Activated T-helper 2 cell treated with anti-CD3 and anti-CD28 coated beads, Interferon-gamma antibody, Interleukin-2, Interleukin-4, amounts not matched to agents 10 μg/mL and 5 μg/mL and 100 μg/mL, durations not matched to agents 14 hours and 24 hours and 36 hours (primary cell): ENCODE measurements around the gene H6PD. TPM values are rescaled to one million over a fixed set of nuclear protein-coding genes. Genes with fewer than 3 reads are reported as not detected.

ENCODE experiments used
- DNase-seq: peaks from one replicate; pipeline ENCODE4 v3.0.0; 2021; ENCODE audit warnings: low spot score
- H3K27ac Mint-ChIP-seq: one replicate; pipeline ENCODE4 v1.8.0; 2021; ENCODE audit warnings: mixed read lengths
- H3K27me3 Mint-ChIP-seq: one replicate; pipeline ENCODE4 v1.8.0; 2021; ENCODE audit warnings: low read depth, mixed read lengths
- H3K36me3 Mint-ChIP-seq: one replicate; pipeline ENCODE4 v1.8.0; 2021; ENCODE audit warnings: low read depth, mixed read lengths
- H3K4me1 Mint-ChIP-seq: one replicate; pipeline ENCODE4 v1.8.0; 2021; ENCODE audit warnings: low read depth, mixed read lengths
- H3K4me3 Mint-ChIP-seq: one replicate; pipeline ENCODE4 v1.8.0; 2021; ENCODE audit warnings: low read depth, mild to moderate bottlenecking, moderate library complexity, mixed read lengths
- H3K9me3 Mint-ChIP-seq: one replicate; pipeline ENCODE4 v1.8.0; 2021; ENCODE audit warnings: mixed read lengths
- intact Hi-C: fragments of 100-400 bp; cut with micrococcal nuclease; formaldehyde crosslinking; loops from one replicate; pipeline ENCODE4 v1.15.1; 2023
- total RNA-seq: library from RNA; stranded (reverse); gene quantifications from 2 replicates; pipeline ENCODE4 v1.2.3, GENCODE V29; 2022

The H6PD gene
- total RNA-seq, 1 donor from 2014 or later, result 27.1 TPM

- Mint-ChIP-seq H3K4me3 (no peak overlapping the region), H3K9me3 (no peaks in the 10 kb centered on the region), H3K27ac (no peak overlapping the region), H3K36me3 (no peaks in the 10 kb centered on the region), H3K4me1 (peaks cover 7% of the 10 kb centered on the region), H3K27me3 (no peaks in the 10 kb centered on the region)
- intact Hi-C loops, result no loop called here
- DNase-seq, result no peak
Observed at GRCh38 chr1:9308236-9308785, 73.7 kb downstream of the H6PD start.

GRCh38 chr1:9309080-9309479, 74.5 kb downstream of the H6PD start:
- intact Hi-C loops, result no loop called here
- Mint-ChIP-seq H3K36me3 (no peaks in the 10 kb centered on the region), H3K4me3 (no peak overlapping the region), H3K4me1 (peaks cover 7% of the 10 kb centered on the region), H3K9me3 (no peaks in the 10 kb centered on the region), H3K27me3 (no peaks in the 10 kb centered on the region), H3K27ac (no peak overlapping the region)
- DNase-seq, result no peak

- H3K4me3 Mint-ChIP-seq, result no peak overlapping the region
Observed at GRCh38 chr1:9309991-9310390, 75.4 kb downstream of the H6PD start.

GRCh38 chr1:9311029-9311428, 76.5 kb downstream of the H6PD start:
- no peak for DNase-seq
- peaks cover 24% of the 10 kb centered on the region for H3K4me1 Mint-ChIP-seq
- no peaks in the 10 kb centered on the region for H3K9me3 Mint-ChIP-seq
- H3K27ac Mint-ChIP-seq, result no peak overlapping the region
- H3K4me3 Mint-ChIP-seq, result no peak overlapping the region
- intact Hi-C loops, result no loop called here
- no peaks in the 10 kb centered on the region for H3K36me3 Mint-ChIP-seq
- H3K27me3 Mint-ChIP-seq, result no peaks in the 10 kb centered on the region

More at GRCh38 chr1:9309991-9310390, 75.4 kb downstream of the H6PD start:
- Mint-ChIP-seq H3K9me3 (no peaks in the 10 kb centered on the region), H3K27ac (no peak overlapping the region), H3K4me1 (peaks cover 14% of the 10 kb centered on the region), H3K27me3 (no peaks in the 10 kb centered on the region), H3K36me3 (no peaks in the 10 kb centered on the region)
- DNase-seq, result no peak
- intact Hi-C loops, result no loop called here

- H3K36me3 Mint-ChIP-seq, result no peaks in the 10 kb centered on the region
- no peak overlapping the region for H3K4me3 Mint-ChIP-seq
- no peak overlapping the region for H3K27ac Mint-ChIP-seq
- H3K27me3 Mint-ChIP-seq, result no peaks in the 10 kb centered on the region
- DNase-seq, result no peak
- H3K9me3 Mint-ChIP-seq, result no peaks in the 10 kb centered on the region
- intact Hi-C loops, result no loop called here
- H3K4me1 Mint-ChIP-seq, result peaks cover 26% of the 10 kb centered on the region
Observed at GRCh38 chr1:9311479-9311878, 76.9 kb downstream of the H6PD start.

GRCh38 chr1:9312168-9312720, 77.7 kb downstream of the H6PD start:
- intact Hi-C loops, result no loop called here
- no peaks in the 10 kb centered on the region for H3K27me3 Mint-ChIP-seq
- H3K4me3 Mint-ChIP-seq, result no peak overlapping the region
- H3K9me3 Mint-ChIP-seq, result no peaks in the 10 kb centered on the region
- H3K36me3 Mint-ChIP-seq, result no peaks in the 10 kb centered on the region
- peaks cover 30% of the 10 kb centered on the region for H3K4me1 Mint-ChIP-seq
- no peak for DNase-seq
- H3K27ac Mint-ChIP-seq, result no peak overlapping the region

GRCh38 chr1:9313576-9313975, 79.0 kb downstream of the H6PD start:
- Mint-ChIP-seq H3K36me3 (peaks cover 3% of the 10 kb centered on the region), H3K9me3 (no peaks in the 10 kb centered on the region), H3K4me3 (no peak overlapping the region), H3K27ac (no peak overlapping the region), H3K4me1 (peaks cover 33% of the 10 kb centered on the region), H3K27me3 (no peaks in the 10 kb centered on the region)
- intact Hi-C loops, result no loop called here
- no peak for DNase-seq

- Mint-ChIP-seq H3K4me3 (no peak overlapping the region), H3K36me3 (peaks cover 3% of the 10 kb centered on the region), H3K9me3 (no peaks in the 10 kb centered on the region), H3K4me1 (peaks cover 32% of the 10 kb centered on the region), H3K27ac (no peak overlapping the region), H3K27me3 (no peaks in the 10 kb centered on the region)
- intact Hi-C loops, result loop anchor here (2.0 kb wide), 1 partner anchor 75 kb away; no protein-coding TSS in a partner anchor
- DNase-seq, result no peak
Observed at GRCh38 chr1:9314111-9314510, 79.5 kb downstream of the H6PD start.

GRCh38 chr1:9314711-9315379, 80.3 kb downstream of the H6PD start:
- intact Hi-C loops, result loop anchor here (1.0 to 2.0 kb wide), 5 partner anchors 20 to 114 kb away; no protein-coding TSS in a partner anchor

GRCh38 chr1:9315411-9316079, 81.0 kb downstream of the H6PD start:
- Mint-ChIP-seq H3K4me3 (peak overlapping the region; percentile 57), H3K4me1 (peaks cover 35% of the 10 kb centered on the region), H3K36me3 (peaks cover 3% of the 10 kb centered on the region), H3K9me3 (no peaks in the 10 kb centered on the region), H3K27me3 (no peaks in the 10 kb centered on the region), H3K27ac (peak overlapping the region; percentile 89)
- intact Hi-C loops, result loop anchor here (1.0 to 2.0 kb wide), 5 partner anchors 20 to 114 kb away; no protein-coding TSS in a partner anchor
- peak; percentile 55 for DNase-seq

More at GRCh38 chr1:9314711-9315379, 80.3 kb downstream of the H6PD start:
- Mint-ChIP-seq H3K27ac (peak overlapping the region; percentile 89), H3K36me3 (peaks cover 3% of the 10 kb centered on the region), H3K9me3 (no peaks in the 10 kb centered on the region), H3K4me3 (no peak overlapping the region), H3K4me1 (peaks cover 32% of the 10 kb centered on the region), H3K27me3 (no peaks in the 10 kb centered on the region)
- DNase-seq, result no peak

- Mint-ChIP-seq H3K36me3 (peaks cover 3% of the 10 kb centered on the region), H3K27me3 (no peaks in the 10 kb centered on the region), H3K27ac (peak overlapping the region; percentile 89), H3K4me3 (no peak overlapping the region), H3K9me3 (no peaks in the 10 kb centered on the region), H3K4me1 (peaks cover 36% of the 10 kb centered on the region)
- no peak for DNase-seq
- intact Hi-C loops, result no loop called here
Observed at GRCh38 chr1:9316080-9316444, 81.5 kb downstream of the H6PD start.

- peaks cover 3% of the 10 kb centered on the region for H3K36me3 Mint-ChIP-seq
- peaks cover 36% of the 10 kb centered on the region for H3K4me1 Mint-ChIP-seq
- no peaks in the 10 kb centered on the region for H3K27me3 Mint-ChIP-seq
- no peak overlapping the region for H3K4me3 Mint-ChIP-seq
- peak overlapping the region; percentile 89 for H3K27ac Mint-ChIP-seq
- intact Hi-C loops, result no loop called here
- no peaks in the 10 kb centered on the region for H3K9me3 Mint-ChIP-seq
- no peak for DNase-seq
Observed at GRCh38 chr1:9316512-9316911, 81.9 kb downstream of the H6PD start.

GRCh38 chr1:9317072-9317471, 82.5 kb downstream of the H6PD start:
- no peaks in the 10 kb centered on the region for H3K9me3 Mint-ChIP-seq
- intact Hi-C loops, result no loop called here
- DNase-seq, result no peak
- H3K4me3 Mint-ChIP-seq, result peak overlapping the region; percentile 31
- peaks cover 3% of the 10 kb centered on the region for H3K36me3 Mint-ChIP-seq
- H3K4me1 Mint-ChIP-seq, result peaks cover 36% of the 10 kb centered on the region
- H3K27ac Mint-ChIP-seq, result peak overlapping the region; percentile 75
- H3K27me3 Mint-ChIP-seq, result no peaks in the 10 kb centered on the region
